Muscle layer of duodenum (tissue), 2 donors: ENCODE data around the gene ULK4.
A peak's percentile ranks its signal among the peaks of the same experiment; 100 is the strongest.

Experiments
- H3K27ac ChIP-seq: one replicate; pipeline ENCODE4 v1.7.0; 2013; ENCODE audit warnings: mild to moderate bottlenecking, low read length
- H3K27me3 ChIP-seq: one replicate; pipeline ENCODE4 v1.7.0; 2013; ENCODE audit warnings: low read depth, mild to moderate bottlenecking, control low read depth, low read length
- H3K36me3 ChIP-seq, 2 donors: one replicate each; pipeline ENCODE4 v1.7.0; 2013; ENCODE audit warnings: low read length in 2 of 2, control low read depth in 1 of 2, mild to moderate bottlenecking in 1 of 2; ENCODE audit not compliant: insufficient read depth in 2 of 2, control insufficient read depth in 1 of 2
- H3K4me1 ChIP-seq, 2 donors: one replicate each; pipeline ENCODE4 v1.7.0; 2013; ENCODE audit warnings: low read length in 2 of 2, mild to moderate bottlenecking in 2 of 2, control low read depth in 1 of 2, moderate library complexity in 1 of 2; ENCODE audit not compliant: insufficient read depth in 2 of 2, control insufficient read depth in 1 of 2
- H3K4me3 ChIP-seq, 2 donors: one replicate each; pipeline ENCODE4 v1.7.0; 2013; ENCODE audit warnings: low read length in 2 of 2, low read depth in 1 of 2, mild to moderate bottlenecking in 1 of 2
- H3K9me3 ChIP-seq, 2 donors: one replicate each; pipeline ENCODE4 v1.7.0; 2013; ENCODE audit warnings: low read length in 2 of 2, control low read depth in 1 of 2, mild to moderate bottlenecking in 1 of 2; ENCODE audit not compliant: control insufficient read depth in 1 of 2
- donor health status: healthy.

ULK4 gene

GRCh38 chr3:41208507-41209220, 753.2 kb downstream of the ULK4 start:
- Histone ChIP-seq H3K36me3 (no peaks in the 10 kb centered on the region), H3K4me1 (peaks cover 39 to 64% of the 10 kb centered on the region in 2 donors), H3K4me3 (no peak overlapping the region), H3K27me3 (no peaks in the 10 kb centered on the region), H3K9me3 (no peaks in the 10 kb centered on the region), H3K27ac (no peak overlapping the region)

DNA sequence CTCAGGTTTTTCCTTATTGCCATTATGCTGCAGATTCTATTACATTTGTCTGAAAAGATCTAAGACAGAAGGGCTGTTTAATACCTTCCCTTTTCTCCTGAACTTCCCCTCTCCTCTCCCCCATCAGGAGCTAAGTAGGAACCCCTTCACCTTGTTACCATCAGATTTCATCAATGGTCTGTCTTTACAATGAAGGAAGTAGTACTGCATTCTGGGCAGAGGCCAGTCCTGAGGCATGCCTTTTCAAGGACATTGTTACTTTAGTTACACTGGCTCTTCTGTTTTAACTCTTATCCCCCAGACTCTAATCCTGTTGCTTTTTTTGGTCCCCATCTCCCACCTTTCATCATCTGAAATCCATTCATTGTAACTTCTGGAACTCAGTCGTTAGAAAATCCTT, 754.5 kb downstream of the ULK4 start:
- Histone ChIP-seq H3K27ac (no peak overlapping the region), H3K4me1 (peaks cover 31 to 68% of the 10 kb centered on the region in 2 donors), H3K27me3 (no peaks in the 10 kb centered on the region), H3K4me3 (no peak overlapping the region), H3K9me3 (no peaks in the 10 kb centered on the region), H3K36me3 (no peaks in the 10 kb centered on the region)

GRCh38 chr3:41205591-41205990, 756.3 kb downstream of the ULK4 start:
- no peaks in the 10 kb centered on the region for H3K36me3 ChIP-seq
- H3K4me3 ChIP-seq = no peak overlapping the region

DNA sequence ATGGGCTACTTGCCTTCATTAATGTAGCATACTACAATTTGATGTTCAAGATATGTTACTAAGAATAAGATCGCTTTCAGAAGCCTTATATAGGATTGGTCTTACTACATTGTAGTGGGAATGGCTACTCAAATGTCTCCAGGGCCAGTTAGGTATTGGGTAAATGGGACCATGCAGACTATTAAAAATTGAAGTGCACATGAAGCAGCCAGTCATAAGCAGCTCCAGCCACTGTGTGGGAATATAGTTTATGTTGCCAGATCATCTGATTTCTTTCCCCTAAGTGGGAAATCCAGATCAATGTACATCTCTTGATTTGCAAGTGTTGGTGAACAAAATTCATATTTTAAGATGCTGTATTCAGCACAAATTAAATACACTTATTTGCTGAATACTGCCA, 757.5 kb downstream of the ULK4 start:
- Histone ChIP-seq H3K9me3 (no peaks in the 10 kb centered on the region), H3K4me3 (no peak overlapping the region), H3K27me3 (no peaks in the 10 kb centered on the region), H3K4me1 (peaks cover 37 to 85% of the 10 kb centered on the region in 2 donors), H3K27ac (no peak overlapping the region), H3K36me3 (no peaks in the 10 kb centered on the region)

More at GRCh38 chr3:41205591-41205990, 756.3 kb downstream of the ULK4 start:
- H3K27ac ChIP-seq = no peak overlapping the region
- peaks cover 37 to 85% of the 10 kb centered on the region in 2 donors for H3K4me1 ChIP-seq
- no peaks in the 10 kb centered on the region for H3K27me3 ChIP-seq
- H3K9me3 ChIP-seq = no peaks in the 10 kb centered on the region

GRCh38 chr3:41202834-41203345, 759.0 kb downstream of the ULK4 start:
- no peaks in the 10 kb centered on the region for H3K9me3 ChIP-seq
- H3K27ac ChIP-seq = peak overlapping the region; percentile 90
- H3K4me1 ChIP-seq = peaks cover 37 to 71% of the 10 kb centered on the region in 2 donors
- H3K4me3 ChIP-seq = peak overlapping the region; percentile 85 to 98
- no peaks in the 10 kb centered on the region for H3K36me3 ChIP-seq
- H3K27me3 ChIP-seq = no peaks in the 10 kb centered on the region

GRCh38 chr3:41202075-41202833, 759.6 kb downstream of the ULK4 start:
- H3K27ac ChIP-seq = peak overlapping the region; percentile 90
- no peaks in the 10 kb centered on the region for H3K9me3 ChIP-seq
- no peaks in the 10 kb centered on the region for H3K27me3 ChIP-seq
- peak overlapping the region; percentile 85 to 98 for H3K4me3 ChIP-seq
- no peaks in the 10 kb centered on the region for H3K36me3 ChIP-seq
- H3K4me1 ChIP-seq = peaks cover 30 to 65% of the 10 kb centered on the region in 2 donors

DNA sequence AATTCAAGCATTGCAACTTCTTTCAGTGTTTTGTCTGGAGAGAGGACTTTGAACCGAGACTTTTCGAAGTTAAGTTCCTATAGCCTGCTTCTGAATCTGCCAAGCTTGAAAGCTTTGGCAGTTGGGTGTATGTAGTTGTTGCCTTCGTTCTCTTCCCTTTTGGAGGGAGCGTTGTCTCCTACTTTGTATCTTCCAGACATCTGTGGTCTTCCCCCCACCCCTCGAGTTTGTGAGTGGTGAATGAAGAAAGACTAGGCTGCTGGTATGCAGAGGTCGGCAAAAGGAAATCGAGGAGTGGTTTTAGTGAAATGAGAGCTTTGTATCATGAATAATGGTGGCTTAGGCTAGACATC, 761.3 kb downstream of the ULK4 start:
- H3K9me3 ChIP-seq = no peaks in the 10 kb centered on the region
- H3K27ac ChIP-seq = peak overlapping the region; percentile 90
- peaks cover 19 to 49% of the 10 kb centered on the region in 2 donors for H3K4me1 ChIP-seq
- H3K27me3 ChIP-seq = no peaks in the 10 kb centered on the region
- H3K4me3 ChIP-seq = peak overlapping the region; percentile 85 to 98
- H3K36me3 ChIP-seq = no peaks in the 10 kb centered on the region

GRCh38 chr3:41199866-41200668, 761.8 kb downstream of the ULK4 start:
- Histone ChIP-seq H3K9me3 (no peaks in the 10 kb centered on the region), H3K27ac (peak overlapping the region; percentile 90), H3K27me3 (no peaks in the 10 kb centered on the region), H3K4me1 (peaks cover 19 to 44% of the 10 kb centered on the region in 2 donors), H3K4me3 (peak overlapping the region; percentile 85 to 98), H3K36me3 (no peaks in the 10 kb centered on the region)

DNA sequence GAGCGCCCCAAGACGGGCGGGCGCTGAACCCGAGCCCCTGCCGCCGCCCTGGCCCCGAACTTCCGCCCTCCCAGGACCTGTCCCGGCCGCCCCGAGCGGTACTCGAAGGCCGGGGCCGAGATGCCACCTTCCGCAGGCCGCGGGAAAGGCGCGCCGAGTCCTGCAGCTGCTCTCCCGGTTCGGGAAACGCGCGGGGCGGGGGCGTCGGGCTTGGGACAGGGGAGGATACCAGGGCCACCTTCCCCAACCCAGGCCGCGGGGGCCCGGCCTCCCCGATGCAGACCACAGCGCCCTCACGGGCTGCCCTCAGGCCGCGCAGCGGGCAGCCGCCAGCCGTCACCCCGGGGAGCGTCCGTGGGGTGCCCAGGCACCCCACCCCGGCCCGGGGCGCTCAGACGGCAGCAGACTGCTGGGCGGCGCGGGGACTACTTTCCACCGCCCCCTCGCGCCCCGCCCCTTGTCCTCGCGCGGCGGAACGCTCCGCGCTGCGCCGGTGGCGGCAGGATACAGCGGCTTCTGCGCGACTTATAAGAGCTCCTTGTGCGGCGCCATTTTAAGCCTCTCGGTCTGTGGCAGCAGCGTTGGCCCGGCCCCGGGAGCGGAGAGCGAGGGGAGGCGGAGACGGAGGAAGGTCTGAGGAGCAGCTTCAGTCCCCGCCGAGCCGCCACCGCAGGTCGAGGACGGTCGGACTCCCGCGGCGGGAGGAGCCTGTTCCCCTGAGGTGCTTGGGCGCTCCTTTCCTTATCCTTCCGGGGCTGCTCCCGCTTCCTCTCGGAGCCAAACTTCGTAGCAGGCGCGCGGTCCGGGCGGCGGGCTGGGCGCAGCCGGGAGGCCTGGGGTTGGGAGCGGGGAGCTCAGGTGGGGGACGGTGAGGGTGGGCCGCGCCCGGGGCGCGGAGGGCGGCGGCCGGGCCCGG, 762.7 kb downstream of the ULK4 start, which contains the start of gene CTNNB1:
Gene CTNNB1 (plus strand): TSS at position 556 of the 916 bp plus-strand sequence. CDS start 24,564 bp downstream, outside the sequence.
- H3K27me3 ChIP-seq = no peaks in the 10 kb centered on the region
- H3K4me3 ChIP-seq = peak within 1 kb of the TSS; percentile 85 to 98
- peak within 1 kb of the TSS; percentile 90 for H3K27ac ChIP-seq
- no peaks in the 10 kb centered on the region for H3K36me3 ChIP-seq
- H3K4me1 ChIP-seq = peaks cover 12 to 35% of the 10 kb centered on the region in 2 donors
- no peaks in the 10 kb centered on the region for H3K9me3 ChIP-seq

DNA sequence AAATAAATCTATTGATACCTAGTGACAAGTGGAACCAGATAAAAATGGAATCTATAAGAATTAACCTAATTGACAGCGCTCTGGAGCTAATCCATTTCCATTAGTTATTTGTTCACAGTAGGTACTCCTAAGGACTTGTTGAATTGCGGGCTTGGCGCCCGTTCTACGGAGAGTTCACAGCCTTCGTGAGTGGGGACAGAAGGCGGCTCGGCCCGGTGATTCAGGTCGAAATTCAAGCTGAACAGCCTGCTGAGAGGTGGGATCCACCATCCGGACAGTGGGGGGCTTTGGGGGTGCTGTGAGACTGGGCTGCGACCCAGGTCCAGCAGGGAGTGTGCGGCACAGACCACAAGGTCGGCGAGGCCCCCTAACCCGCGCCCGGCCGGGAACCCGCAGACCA, 763.4 kb downstream of the ULK4 start:
- peak overlapping the region; percentile 88 for H3K27ac ChIP-seq
- H3K27me3 ChIP-seq = no peaks in the 10 kb centered on the region
- no peaks in the 10 kb centered on the region for H3K36me3 ChIP-seq
- peak overlapping the region; percentile 64 to 85 for H3K4me3 ChIP-seq
- H3K4me1 ChIP-seq = peaks cover 10 to 29% of the 10 kb centered on the region in 2 donors
- no peaks in the 10 kb centered on the region for H3K9me3 ChIP-seq
